Dendritic cell treated with granulocyte-macrophage colony-stimulating factor and Interleukin-4, amounts not matched to agents 40 ng/mL and 50 ng/mL, for 4 days (primary cell): ENCODE data around the gene HCST.
A peak's percentile ranks its signal among the peaks of the same experiment; 100 is the strongest.

ENCODE experiments used
- H3K27ac Mint-ChIP-seq: one replicate; pipeline ENCODE4 v1.8.0; 2022; ENCODE audit warnings: mild to moderate bottlenecking, mixed read lengths
- H3K27me3 Mint-ChIP-seq: one replicate; pipeline ENCODE4 v1.8.0; 2022; ENCODE audit warnings: mild to moderate bottlenecking, mixed read lengths
- H3K36me3 Mint-ChIP-seq: one replicate; pipeline ENCODE4 v1.8.0; 2022; ENCODE audit warnings: low read depth, mixed read lengths
- H3K4me1 Mint-ChIP-seq: one replicate; pipeline ENCODE4 v1.8.0; 2022; ENCODE audit warnings: low read depth, mixed read lengths
- H3K4me3 Mint-ChIP-seq: one replicate; pipeline ENCODE4 v1.8.0; 2022; ENCODE audit warnings: mild to moderate bottlenecking, moderate library complexity, mixed read lengths
- H3K9me3 Mint-ChIP-seq: one replicate; pipeline ENCODE4 v1.8.0; 2022; ENCODE audit warnings: mixed read lengths
- intact Hi-C: fragments of 100-400 bp; cut with micrococcal nuclease; formaldehyde crosslinking; loops from one replicate; pipeline ENCODE4 v1.15.0; 2022

The HCST gene

GRCh38 chr19:35921012-35921411, 18.7 kb downstream of the HCST start:
- peaks cover 12% of the 10 kb centered on the region for H3K36me3 Mint-ChIP-seq

GRCh38 chr19:35925501-35925900, 23.2 kb downstream of the HCST start:
- Mint-ChIP-seq H3K36me3 (peaks cover 14% of the 10 kb centered on the region), H3K4me1 (peaks cover 45% of the 10 kb centered on the region), H3K9me3 (peaks cover 19% of the 10 kb centered on the region), H3K27me3 (no peaks in the 10 kb centered on the region), H3K4me3 (no peak overlapping the region), H3K27ac (peak overlapping the region; percentile 31)
- intact Hi-C loops = no loop called here

More at GRCh38 chr19:35921012-35921411, 18.7 kb downstream of the HCST start:
- Mint-ChIP-seq H3K9me3 (peaks cover 13% of the 10 kb centered on the region), H3K4me1 (peaks cover 19% of the 10 kb centered on the region), H3K27me3 (no peaks in the 10 kb centered on the region), H3K27ac (no peak overlapping the region), H3K4me3 (no peak overlapping the region)
- intact Hi-C loops = no loop called here

GRCh38 chr19:35928507-35928906, 26.2 kb downstream of the HCST start:
- Mint-ChIP-seq H3K36me3 (peaks cover 14% of the 10 kb centered on the region), H3K4me1 (peaks cover 49% of the 10 kb centered on the region), H3K9me3 (peaks cover 19% of the 10 kb centered on the region), H3K27me3 (peaks cover 5% of the 10 kb centered on the region), H3K27ac (no peak overlapping the region), H3K4me3 (no peak overlapping the region)
- intact Hi-C loops = no loop called here

- peaks cover 47% of the 10 kb centered on the region for H3K4me1 Mint-ChIP-seq
- intact Hi-C loops = loop anchor here (2.0 to 5.0 kb wide), 2 partner anchors 21 to 238 kb away; partner anchors contain the start of gene TYROBP
These were observed 27.5 kb downstream of the HCST start for GRCh38 chr19:35929876-35930275.

GRCh38 chr19:35931161-35931873, 29.0 kb downstream of the HCST start:
- Mint-ChIP-seq H3K4me3 (peak overlapping the region; percentile 60), H3K4me1 (peaks cover 47% of the 10 kb centered on the region), H3K27ac (peak overlapping the region; percentile 83), H3K27me3 (peaks cover 24% of the 10 kb centered on the region), H3K9me3 (peaks cover 3% of the 10 kb centered on the region), H3K36me3 (no peaks in the 10 kb centered on the region)
- intact Hi-C loops = loop anchor here (1.0 to 5.0 kb wide), 5 partner anchors 23 to 239 kb away; partner anchors contain the start of genes LIN37, NFKBID and TYROBP

More at GRCh38 chr19:35929876-35930275, 27.5 kb downstream of the HCST start:
- peaks cover 12% of the 10 kb centered on the region for H3K27me3 Mint-ChIP-seq
- peaks cover 17% of the 10 kb centered on the region for H3K9me3 Mint-ChIP-seq
- peak overlapping the region; percentile 26 for H3K4me3 Mint-ChIP-seq
- peaks cover 14% of the 10 kb centered on the region for H3K36me3 Mint-ChIP-seq
- peak overlapping the region; percentile 83 for H3K27ac Mint-ChIP-seq

DNA sequence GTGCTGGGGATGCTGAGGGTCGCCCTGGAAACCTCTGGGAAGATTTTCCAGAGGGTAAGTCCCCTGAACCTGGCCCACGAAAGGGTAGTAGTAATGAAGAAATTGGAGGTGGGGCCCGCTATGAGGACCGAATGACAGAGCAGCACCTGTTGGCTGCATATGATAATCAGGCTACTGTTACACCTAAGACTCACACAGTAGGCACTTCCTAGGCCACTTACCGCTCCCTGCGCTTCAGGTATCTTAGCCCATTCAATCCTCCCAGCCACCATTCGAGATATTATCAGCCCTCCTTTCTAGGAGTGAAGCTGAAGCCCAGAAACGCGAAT, 29.5 kb downstream of the HCST start:
- H3K27me3 Mint-ChIP-seq = peaks cover 27% of the 10 kb centered on the region
- no peak overlapping the region for H3K4me3 Mint-ChIP-seq
- intact Hi-C loops = loop anchor here (1.0 to 5.0 kb wide), 6 partner anchors 23 to 240 kb away; partner anchors contain the start of genes LIN37, NFKBID and TYROBP
- H3K27ac Mint-ChIP-seq = no peak overlapping the region
- peaks cover 42% of the 10 kb centered on the region for H3K4me1 Mint-ChIP-seq
- H3K9me3 Mint-ChIP-seq = no peaks in the 10 kb centered on the region
- no peaks in the 10 kb centered on the region for H3K36me3 Mint-ChIP-seq

GRCh38 chr19:35932291-35932936, 30.1 kb downstream of the HCST start:
- H3K36me3 Mint-ChIP-seq = no peaks in the 10 kb centered on the region
- no peaks in the 10 kb centered on the region for H3K9me3 Mint-ChIP-seq
- H3K4me3 Mint-ChIP-seq = no peak overlapping the region
- H3K27me3 Mint-ChIP-seq = peaks cover 32% of the 10 kb centered on the region
- H3K27ac Mint-ChIP-seq = no peak overlapping the region
- peaks cover 36% of the 10 kb centered on the region for H3K4me1 Mint-ChIP-seq
- intact Hi-C loops = loop anchor here (1.0 to 5.0 kb wide), 2 partner anchors 53 to 240 kb away; no protein-coding TSS in a partner anchor

- Mint-ChIP-seq H3K9me3 (no peaks in the 10 kb centered on the region), H3K4me1 (peaks cover 9% of the 10 kb centered on the region), H3K27ac (no peak within 1 kb of the TSS), H3K4me3 (peak within 1 kb of the TSS; percentile 56), H3K36me3 (no peaks in the 10 kb centered on the region), H3K27me3 (peaks cover 50% of the 10 kb centered on the region)
- intact Hi-C loops = no loop called here
These were observed 33.8 kb downstream of the HCST start, which contains the start of gene LRFN3 for GRCh38 chr19:35935911-35936737. LRFN3 (plus strand) TSS chr19:35936374; CDS start chr19:35939426, 3,052 bp downstream.

DNA sequence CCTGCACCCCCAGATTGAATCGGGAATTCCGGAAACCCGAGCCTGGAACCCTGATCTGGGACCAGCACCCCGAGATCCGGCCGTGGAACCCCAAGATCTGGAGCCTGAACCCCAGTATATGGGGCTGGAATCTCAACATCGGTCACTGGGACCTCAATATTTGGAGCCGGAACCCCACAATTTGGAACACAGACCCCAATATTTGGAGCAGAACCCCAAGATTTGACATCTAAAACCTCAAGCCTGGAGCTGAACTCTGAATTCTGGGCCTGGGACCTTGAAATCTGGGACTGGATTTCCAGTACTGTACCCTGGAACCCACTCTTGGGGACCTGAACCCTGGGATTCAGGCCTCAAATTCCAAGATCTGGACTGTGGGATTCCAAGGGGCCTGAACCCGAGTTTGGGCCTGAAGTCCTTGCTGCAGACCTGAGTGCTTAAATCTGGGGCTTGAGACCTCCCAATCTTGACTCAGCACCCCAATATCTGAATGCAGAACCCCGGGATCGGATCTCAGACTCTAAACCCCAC, 34.5 kb downstream of the HCST start:
- H3K36me3 Mint-ChIP-seq = no peaks in the 10 kb centered on the region
- peaks cover 7% of the 10 kb centered on the region for H3K4me1 Mint-ChIP-seq
- peak overlapping the region; percentile 56 for H3K4me3 Mint-ChIP-seq
- intact Hi-C loops = no loop called here
- H3K9me3 Mint-ChIP-seq = no peaks in the 10 kb centered on the region
- no peak overlapping the region for H3K27ac Mint-ChIP-seq
- H3K27me3 Mint-ChIP-seq = peaks cover 50% of the 10 kb centered on the region

- Mint-ChIP-seq H3K4me3 (no peak overlapping the region), H3K9me3 (no peaks in the 10 kb centered on the region), H3K36me3 (no peaks in the 10 kb centered on the region), H3K27me3 (peaks cover 48% of the 10 kb centered on the region), H3K27ac (no peak overlapping the region), H3K4me1 (peaks cover 7% of the 10 kb centered on the region)
- intact Hi-C loops = no loop called here
These were observed 35.3 kb downstream of the HCST start for GRCh38 chr19:35937345-35938281.

- no peaks in the 10 kb centered on the region for H3K36me3 Mint-ChIP-seq
- no peak overlapping the region for H3K4me3 Mint-ChIP-seq
- H3K27me3 Mint-ChIP-seq = peaks cover 46% of the 10 kb centered on the region
- intact Hi-C loops = no loop called here
- H3K27ac Mint-ChIP-seq = no peak overlapping the region
- peaks cover 7% of the 10 kb centered on the region for H3K4me1 Mint-ChIP-seq
- H3K9me3 Mint-ChIP-seq = no peaks in the 10 kb centered on the region
These were observed 36.2 kb downstream of the HCST start for GRCh38 chr19:35938282-35939224.
